OCI-LY7 (cell line): ENCODE data around the gene UPK3A.

Experiments
- EZH2phosphoT487 ChIP-seq: fragments of 200-600 bp; sonication (generic); IDR thresholded peaks from 2 replicates; pipeline ENCODE4 v1.6.1; 2018; ENCODE audit warnings: low read depth, borderline replicate concordance, mild to moderate bottlenecking, mixed run types, antibody characterized with exemption, low read length, moderate library complexity, mixed read lengths
- TF ChIP-seq, protein P1 (sequence below): fragments of 200-600 bp; sonication (generic); conservative IDR thresholded peaks from 2 replicates; pipeline ENCODE4 v1.5.1; 2014; ENCODE audit warnings: mild to moderate bottlenecking, antibody characterized with exemption, low read length, moderate library complexity, mixed read lengths

DNA sequence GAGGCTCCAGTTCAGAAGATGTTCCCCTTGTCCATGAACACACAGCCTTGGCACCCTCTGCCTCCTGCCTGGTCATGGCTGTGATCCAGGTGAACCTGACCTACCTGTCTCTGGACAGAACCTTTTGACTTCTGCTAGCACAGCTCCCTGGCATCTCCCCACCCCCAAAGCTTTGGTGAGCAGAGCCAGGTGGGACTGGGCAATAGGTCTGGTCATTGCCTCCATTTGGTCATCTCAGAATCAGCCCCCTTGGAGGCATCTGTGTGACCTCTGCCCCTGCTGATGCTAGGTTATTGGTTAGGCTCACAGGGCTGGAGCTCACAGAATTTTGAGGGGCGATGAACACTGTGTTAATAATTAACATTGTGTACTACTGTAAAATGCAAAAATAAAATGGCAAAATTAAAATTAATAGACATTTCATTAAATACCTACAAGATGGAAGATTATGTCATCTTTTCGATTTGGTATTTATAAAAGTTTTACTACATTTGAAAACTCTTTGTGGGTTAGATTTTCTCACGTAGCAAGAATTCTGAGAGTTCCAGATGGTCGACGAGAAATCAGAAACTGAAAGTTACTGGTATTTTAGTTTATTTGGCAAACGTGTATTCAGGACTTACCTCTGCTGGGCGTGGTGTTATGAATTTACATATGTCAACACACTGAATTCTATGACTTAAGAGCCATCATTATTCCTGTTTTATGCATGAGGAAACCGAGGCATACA, 35.8 kb upstream of the UPK3A start:
- TF ChIP-seq, protein P1, sequence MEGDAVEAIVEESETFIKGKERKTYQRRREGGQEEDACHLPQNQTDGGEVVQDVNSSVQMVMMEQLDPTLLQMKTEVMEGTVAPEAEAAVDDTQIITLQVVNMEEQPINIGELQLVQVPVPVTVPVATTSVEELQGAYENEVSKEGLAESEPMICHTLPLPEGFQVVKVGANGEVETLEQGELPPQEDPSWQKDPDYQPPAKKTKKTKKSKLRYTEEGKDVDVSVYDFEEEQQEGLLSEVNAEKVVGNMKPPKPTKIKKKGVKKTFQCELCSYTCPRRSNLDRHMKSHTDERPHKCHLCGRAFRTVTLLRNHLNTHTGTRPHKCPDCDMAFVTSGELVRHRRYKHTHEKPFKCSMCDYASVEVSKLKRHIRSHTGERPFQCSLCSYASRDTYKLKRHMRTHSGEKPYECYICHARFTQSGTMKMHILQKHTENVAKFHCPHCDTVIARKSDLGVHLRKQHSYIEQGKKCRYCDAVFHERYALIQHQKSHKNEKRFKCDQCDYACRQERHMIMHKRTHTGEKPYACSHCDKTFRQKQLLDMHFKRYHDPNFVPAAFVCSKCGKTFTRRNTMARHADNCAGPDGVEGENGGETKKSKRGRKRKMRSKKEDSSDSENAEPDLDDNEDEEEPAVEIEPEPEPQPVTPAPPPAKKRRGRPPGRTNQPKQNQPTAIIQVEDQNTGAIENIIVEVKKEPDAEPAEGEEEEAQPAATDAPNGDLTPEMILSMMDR, result no peak
- TF ChIP-seq EZH2phosphoT487, result no peak
